ENCODE results near the gene ADARB1. TPM values are rescaled to one million over a fixed set of nuclear protein-coding genes. Genes with fewer than 3 reads are reported as not detected.

The ADARB1 gene
- total and polyA plus RNA-seq, 2 of the 4 experiments (the other 2 are of a cell fraction): 39.8 to 47.3 TPM

GRCh38 chr21:45087022-45087823, 12.8 kb downstream of the ADARB1 start:
- H4K20me1 ChIP-seq (ENCODE audit: insufficient read depth, low read length): peaks cover 98% of the 10 kb centered on the region
- DNase-seq: peak; percentile 44
- 65% methylated on average over 5 of the region's 10 CpGs; no CpG with 5 or more reads in 1 of the 2 experiments for WGBS, 2 experiments (ENCODE audit: extremely low coverage in 2 of 2, insufficient read length in 1 of 2)

More at GRCh38 chr21:45087022-45087823, 12.8 kb downstream of the ADARB1 start:
- H3K27me3 ChIP-seq (ENCODE audit: control insufficient read depth, insufficient read depth, low read length): no peaks in the 10 kb centered on the region
- no peak overlapping the region for H2AK5ac ChIP-seq (ENCODE audit: low read depth, low read length)
- in situ Hi-C loops (cut with MboI; ENCODE audit: low sequenced_read_pairs): no loop called here
- no peak overlapping the region for H3K9ac ChIP-seq (ENCODE audit: low read depth, low read length)
- no peak overlapping the region for H2BK5ac ChIP-seq (ENCODE audit: low read depth, low read length, poor library complexity, severe bottlenecking)
- no peak overlapping the region for H3K27ac ChIP-seq (ENCODE audit: insufficient read depth, low read length)
- peaks cover 3 to 91% of the 10 kb centered on the region in 2 experiments; a peak in 3 of 4 replicates for H3K79me1 ChIP-seq (ENCODE audit: low read depth in 1 of 2, low read length in 2 of 2)
- H2BK120ac ChIP-seq (ENCODE audit: low read depth, low read length): no peak overlapping the region
- H2BK15ac ChIP-seq (ENCODE audit: low read depth, low read length): no peak overlapping the region
- H3K4ac ChIP-seq (ENCODE audit: low read depth, low read length): no peak overlapping the region
- ChIA-PET POLR2A (ENCODE audit: unreplicated experiment) (no interaction called here), CTCF (no interaction called here)
- no peaks in the 10 kb centered on the region for H3K9me3 ChIP-seq (ENCODE audit: control insufficient read depth, insufficient read depth, low read length)
- H2AFZ ChIP-seq (replicated peaks; ENCODE audit: low read length, poor library complexity): no peak overlapping the region
- H4K91ac ChIP-seq (ENCODE audit: insufficient read depth, low read depth, low read length): no peak overlapping the region
- H3K14ac ChIP-seq (replicated peaks; ENCODE audit: low read depth, low read length): no peak overlapping the region
- H3K4me1 ChIP-seq (ENCODE audit: control insufficient read depth, insufficient read depth, low read length): peaks cover 27% of the 10 kb centered on the region
- no peak overlapping the region for H4K5ac ChIP-seq (ENCODE audit: low read depth, low read length)
- no peak overlapping the region for H3K56ac ChIP-seq (ENCODE audit: extremely low read depth, insufficient read depth, low read length)
- no peak overlapping the region for H3K18ac ChIP-seq (ENCODE audit: low read depth, low read length)
- H3K9me1 ChIP-seq (ENCODE audit: insufficient read depth, low read length): peaks cover 38% of the 10 kb centered on the region
- intact Hi-C loops (cut with micrococcal nuclease): no loop called here
- no peak for ATAC-seq (ENCODE audit: low read depth)
- H3K36me3 ChIP-seq (ENCODE audit: control insufficient read depth, insufficient read depth, low read length): peaks cover 41% of the 10 kb centered on the region
- TF ChIP-seq CTCF (conservative IDR thresholded peaks at IDR 0.05; ENCODE audit: low read depth, low read length) (no peak), USF2 (IDR thresholded peaks at IDR 0.05; ENCODE audit: low read depth, low read length) (no peak), MAZ (IDR thresholded peaks at IDR 0.05; ENCODE audit: borderline replicate concordance, low read depth, low read length) (no peak), RFX5 (IDR thresholded peaks at IDR 0.05; ENCODE audit: low read depth, low read length) (no peak), BHLHE40 (IDR thresholded peaks at IDR 0.05; ENCODE audit: low read depth, low read length) (no peak), MAFK (IDR thresholded peaks at IDR 0.05; ENCODE audit: low read depth, low read length) (no peak), SMC3 (IDR thresholded peaks at IDR 0.05; ENCODE audit: low read depth, low read length) (no peak), ELK1 (IDR thresholded peaks at IDR 0.05; ENCODE audit: borderline replicate concordance, low read depth, low read length) (no peak), FOS (IDR thresholded peaks at IDR 0.05; ENCODE audit: low read depth, low read length) (no peak), NFE2L2 (IDR thresholded peaks at IDR 0.05; ENCODE audit: low read depth, low read length) (no peak)
- H4K8ac ChIP-seq (ENCODE audit: low read depth in 2 of 2, low read length in 2 of 2): no peak overlapping the region
- BruUV-seq (replicated peaks): no TSS peak
- H3K4me2 ChIP-seq (ENCODE audit: low read depth, low read length): no peak overlapping the region
- no peak overlapping the region for H2AK9ac ChIP-seq (replicated peaks; ENCODE audit: low read depth, low read length, poor library complexity)
- no peak overlapping the region for H3K23ac ChIP-seq (ENCODE audit: low read depth, low read length)
- no peak overlapping the region for H3K4me3 ChIP-seq (ENCODE audit: insufficient read depth, low read depth, low read length)
- H2BK20ac ChIP-seq (ENCODE audit: low read depth, low read length): no peak overlapping the region
- dilution Hi-C loops (cut with HindIII; ENCODE audit: low sequenced_read_pairs, unreplicated experiment): no loop called here

Measured in IMR-90 (cell line).